Mesendoderm (in vitro differentiated cells): ENCODE data around the gene PARD3B.
A peak's percentile ranks its signal among the peaks of the same experiment; 100 is the strongest.

Source experiments
- DNase-seq: peaks from one replicate; pipeline ENCODE4 v3.0.0; 2013
- H2AK5ac ChIP-seq: 2 replicates; pipeline ENCODE4 v1.6.1; 2013; ENCODE audit warnings: low read length, inconsistent platforms
- H2BK120ac ChIP-seq: 2 replicates; pipeline ENCODE4 v1.6.1; 2013; ENCODE audit warnings: low read depth, mild to moderate bottlenecking, low read length, moderate library complexity, mixed read lengths
- H2BK15ac ChIP-seq: replicated peaks from 2 replicates; pipeline ENCODE4 v1.6.1; 2013; ENCODE audit warnings: low read depth, mild to moderate bottlenecking, moderate library complexity
- H2BK5ac ChIP-seq: 2 replicates; pipeline ENCODE4 v1.6.1; 2013; ENCODE audit warnings: low read length, inconsistent platforms
- H3K18ac ChIP-seq: 2 replicates; pipeline ENCODE4 v1.6.1; 2013; ENCODE audit warnings: mild to moderate bottlenecking, low read length, mixed read lengths
- H3K23ac ChIP-seq: one replicate; pipeline ENCODE4 v1.6.1; 2013; ENCODE audit warnings: low read length
- H3K27ac ChIP-seq: 2 replicates; pipeline ENCODE4 v1.5.1; 2013; ENCODE audit warnings: low read depth, mild to moderate bottlenecking, inconsistent platforms, low read length, moderate library complexity
- H3K27me3 ChIP-seq: 2 replicates; pipeline ENCODE4 v1.6.1; 2013; ENCODE audit warnings: low read length, control low read depth, mild to moderate bottlenecking, inconsistent platforms; ENCODE audit not compliant: insufficient read depth, poor library complexity
- H3K36me3 ChIP-seq: 2 replicates; pipeline ENCODE4 v1.6.1; 2013; ENCODE audit warnings: low read length, inconsistent platforms; ENCODE audit not compliant: control insufficient read depth, insufficient read depth
- H3K4ac ChIP-seq: one replicate; pipeline ENCODE4 v1.6.1; 2013; ENCODE audit warnings: low read depth, mild to moderate bottlenecking, low read length, moderate library complexity
- H3K4me1 ChIP-seq: 2 replicates; pipeline ENCODE4 v1.6.1; 2013; ENCODE audit warnings: low read depth, low read length, inconsistent platforms; ENCODE audit not compliant: control insufficient read depth
- H3K4me2 ChIP-seq: 2 replicates; pipeline ENCODE4 v1.6.1; 2013; ENCODE audit warnings: low read length
- H3K4me3 ChIP-seq: 2 replicates; pipeline ENCODE4 v1.5.1; 2013; ENCODE audit warnings: mild to moderate bottlenecking, low read length
- H3K56ac ChIP-seq: one replicate; pipeline ENCODE4 v1.6.1; 2013; ENCODE audit warnings: low read length
- H3K79me1 ChIP-seq: 2 replicates; pipeline ENCODE4 v1.6.1; 2013; ENCODE audit warnings: low read length, inconsistent platforms
- H3K79me2 ChIP-seq: 2 replicates; pipeline ENCODE4 v1.6.1; 2013; ENCODE audit warnings: mild to moderate bottlenecking, low read length; ENCODE audit not compliant: control insufficient read depth, insufficient read depth
- H3K9ac ChIP-seq: 2 replicates; pipeline ENCODE4 v1.6.1; 2013; ENCODE audit warnings: low read length, inconsistent platforms
- H4K5ac ChIP-seq: one replicate; pipeline ENCODE4 v1.6.1; 2013; ENCODE audit warnings: low read length
- H4K8ac ChIP-seq: one replicate; pipeline ENCODE4 v1.6.1; 2013; ENCODE audit warnings: low read depth, mild to moderate bottlenecking, control low read depth, low read length, moderate library complexity
- WGBS: extraction: QIAGEN DNeasy Blood & Tissue Kit; methylation state at CpG from one replicate; pipeline ENCODE4 v1.1.7; 2013; ENCODE audit warnings: low lambda C conversion rate, missing lambda C conversion rate; ENCODE audit not compliant: insufficient coverage; ENCODE audit errors: extremely low coverage; 5-methylcytosine and 5-hydroxymethylcytosine counted together

The PARD3B gene

DNA sequence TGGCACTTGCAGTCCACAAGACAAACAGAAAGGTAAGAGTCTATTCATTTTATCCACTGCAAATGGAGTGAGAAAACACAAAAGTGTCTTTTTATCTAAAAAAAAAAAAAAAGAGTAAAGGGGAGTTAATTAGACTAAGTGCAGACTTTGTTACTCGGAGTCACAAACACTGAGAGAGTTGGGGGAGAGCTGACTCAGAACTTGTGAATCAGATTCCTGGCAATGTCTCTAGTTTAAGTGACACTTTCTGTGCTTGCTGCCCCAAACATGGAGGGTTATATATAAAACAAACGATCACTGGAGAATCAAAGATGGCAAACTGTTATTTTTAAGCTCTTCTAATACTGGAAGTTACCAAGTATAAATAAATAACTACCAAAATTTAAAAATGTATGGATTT lies 631.3 kb downstream of the PARD3B start:
- Histone ChIP-seq H3K18ac (no peak overlapping the region), H3K27me3 (no peaks in the 10 kb centered on the region), H3K4me3 (no peak overlapping the region), H4K5ac (no peak overlapping the region), H3K27ac (no peak overlapping the region), H3K4me1 (no peaks in the 10 kb centered on the region), H2BK15ac (no peak overlapping the region), H3K56ac (no peak overlapping the region), H3K79me2 (no peaks in the 10 kb centered on the region), H2BK5ac (no peak overlapping the region), H3K23ac (no peak overlapping the region), H2AK5ac (no peak overlapping the region), H3K79me1 (no peaks in the 10 kb centered on the region), H3K36me3 (no peaks in the 10 kb centered on the region), H2BK120ac (no peak overlapping the region), H3K9ac (no peak overlapping the region), H3K4ac (no peak overlapping the region), H3K4me2 (no peak overlapping the region), H4K8ac (no peak overlapping the region)
- no CpG with 5 or more reads among the region's 2 CpGs for WGBS
- DNase-seq = no peak

DNA sequence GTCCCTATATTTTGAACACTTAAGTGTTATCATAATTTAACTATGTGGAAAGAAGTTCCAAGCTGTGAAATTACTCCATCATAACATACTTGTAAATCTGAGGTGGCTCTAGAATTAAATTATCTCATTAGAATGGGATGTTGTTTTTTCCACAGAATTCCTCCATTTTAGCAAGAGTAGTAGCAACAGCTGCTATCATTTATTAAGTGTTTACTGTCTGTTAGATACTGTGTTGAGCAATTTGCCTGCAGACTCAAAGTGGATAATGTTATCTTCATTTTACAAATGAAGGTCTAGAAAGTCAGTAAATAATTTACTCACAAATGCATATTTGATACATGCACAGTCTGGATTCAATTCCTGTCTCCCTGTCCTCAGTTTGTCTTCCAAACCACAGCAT lies 632.3 kb downstream of the PARD3B start:
- Histone ChIP-seq H3K79me1 (no peaks in the 10 kb centered on the region), H2AK5ac (no peak overlapping the region), H3K4me2 (no peak overlapping the region), H2BK5ac (no peak overlapping the region), H3K18ac (no peak overlapping the region), H3K4me1 (no peaks in the 10 kb centered on the region), H3K79me2 (no peaks in the 10 kb centered on the region), H2BK15ac (no peak overlapping the region), H3K27ac (no peak overlapping the region), H3K27me3 (no peaks in the 10 kb centered on the region), H4K8ac (no peak overlapping the region), H3K56ac (no peak overlapping the region), H3K4ac (no peak overlapping the region), H3K4me3 (no peak overlapping the region), H3K23ac (no peak overlapping the region), H3K36me3 (no peaks in the 10 kb centered on the region), H2BK120ac (no peak overlapping the region), H3K9ac (no peak overlapping the region), H4K5ac (no peak overlapping the region)
- no peak for DNase-seq

DNA sequence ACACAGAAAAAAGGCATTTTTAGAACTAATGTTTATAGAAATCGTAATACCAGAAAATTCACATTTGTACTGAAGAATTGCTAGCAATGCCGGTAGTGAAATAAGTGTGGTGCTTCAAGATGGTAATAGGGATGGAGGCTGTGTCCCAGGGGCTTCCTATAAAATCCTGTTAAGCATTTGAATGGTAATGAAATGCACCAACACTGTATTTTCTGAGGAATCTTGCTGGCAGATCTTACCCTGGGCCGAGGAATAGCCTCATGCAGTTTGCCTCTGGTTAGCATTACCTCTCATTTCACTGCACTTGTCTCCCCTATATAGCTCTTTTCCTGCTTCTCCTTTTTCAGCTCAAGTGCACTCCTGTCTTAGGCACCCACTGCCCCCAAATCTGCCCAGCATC lies 635.5 kb downstream of the PARD3B start:
- no peak overlapping the region for H2BK15ac ChIP-seq
- no peaks in the 10 kb centered on the region for H3K79me1 ChIP-seq
- H2BK5ac ChIP-seq = no peak overlapping the region
- H3K4me2 ChIP-seq = no peak overlapping the region
- H4K8ac ChIP-seq = no peak overlapping the region
- no peak overlapping the region for H4K5ac ChIP-seq
- no peak overlapping the region for H3K56ac ChIP-seq
- no peak overlapping the region for H2BK120ac ChIP-seq
- no peak overlapping the region for H3K4me3 ChIP-seq
- H3K4me1 ChIP-seq = no peaks in the 10 kb centered on the region
- H3K4ac ChIP-seq = no peak overlapping the region
- no peak overlapping the region for H2AK5ac ChIP-seq
- no peak for DNase-seq
- no peak overlapping the region for H3K9ac ChIP-seq
- H3K27me3 ChIP-seq = no peaks in the 10 kb centered on the region
- WGBS = no CpG with 5 or more reads among the region's 3 CpGs
- H3K36me3 ChIP-seq = no peaks in the 10 kb centered on the region
- H3K27ac ChIP-seq = no peak overlapping the region
- no peak overlapping the region for H3K23ac ChIP-seq
- H3K18ac ChIP-seq = no peak overlapping the region
- H3K79me2 ChIP-seq = no peaks in the 10 kb centered on the region

DNA sequence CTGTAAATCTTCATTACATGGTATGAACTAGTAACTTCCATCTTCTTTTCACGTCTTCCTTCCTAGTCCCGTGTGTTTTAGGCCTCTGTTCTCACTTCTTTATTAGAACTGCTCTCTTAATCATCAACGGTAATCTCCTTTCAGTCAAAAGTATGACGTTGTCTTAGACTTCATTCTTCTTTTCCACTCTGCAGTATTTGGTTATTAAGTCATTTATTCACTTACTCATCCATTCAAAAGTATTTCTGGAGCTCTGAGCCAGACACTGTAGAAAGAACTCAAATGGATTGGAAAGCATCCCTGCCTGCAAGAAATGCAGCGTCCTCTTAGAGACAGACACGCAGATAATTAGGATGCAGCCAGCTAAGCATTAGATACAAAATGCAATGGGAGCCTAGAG lies 642.5 kb downstream of the PARD3B start:
- no CpG with 5 or more reads among the region's 6 CpGs for WGBS
- Histone ChIP-seq H2BK120ac (no peak overlapping the region), H2BK15ac (no peak overlapping the region), H2AK5ac (no peak overlapping the region), H3K23ac (no peak overlapping the region), H3K79me1 (no peaks in the 10 kb centered on the region), H2BK5ac (no peak overlapping the region), H3K4ac (no peak overlapping the region), H3K9ac (no peak overlapping the region), H3K79me2 (no peaks in the 10 kb centered on the region), H3K4me2 (no peak overlapping the region), H4K8ac (no peak overlapping the region), H3K56ac (no peak overlapping the region), H4K5ac (no peak overlapping the region), H3K27ac (no peak overlapping the region), H3K27me3 (no peaks in the 10 kb centered on the region), H3K4me1 (no peaks in the 10 kb centered on the region), H3K36me3 (no peaks in the 10 kb centered on the region), H3K18ac (no peak overlapping the region), H3K4me3 (no peak overlapping the region)
- DNase-seq = no peak

DNA sequence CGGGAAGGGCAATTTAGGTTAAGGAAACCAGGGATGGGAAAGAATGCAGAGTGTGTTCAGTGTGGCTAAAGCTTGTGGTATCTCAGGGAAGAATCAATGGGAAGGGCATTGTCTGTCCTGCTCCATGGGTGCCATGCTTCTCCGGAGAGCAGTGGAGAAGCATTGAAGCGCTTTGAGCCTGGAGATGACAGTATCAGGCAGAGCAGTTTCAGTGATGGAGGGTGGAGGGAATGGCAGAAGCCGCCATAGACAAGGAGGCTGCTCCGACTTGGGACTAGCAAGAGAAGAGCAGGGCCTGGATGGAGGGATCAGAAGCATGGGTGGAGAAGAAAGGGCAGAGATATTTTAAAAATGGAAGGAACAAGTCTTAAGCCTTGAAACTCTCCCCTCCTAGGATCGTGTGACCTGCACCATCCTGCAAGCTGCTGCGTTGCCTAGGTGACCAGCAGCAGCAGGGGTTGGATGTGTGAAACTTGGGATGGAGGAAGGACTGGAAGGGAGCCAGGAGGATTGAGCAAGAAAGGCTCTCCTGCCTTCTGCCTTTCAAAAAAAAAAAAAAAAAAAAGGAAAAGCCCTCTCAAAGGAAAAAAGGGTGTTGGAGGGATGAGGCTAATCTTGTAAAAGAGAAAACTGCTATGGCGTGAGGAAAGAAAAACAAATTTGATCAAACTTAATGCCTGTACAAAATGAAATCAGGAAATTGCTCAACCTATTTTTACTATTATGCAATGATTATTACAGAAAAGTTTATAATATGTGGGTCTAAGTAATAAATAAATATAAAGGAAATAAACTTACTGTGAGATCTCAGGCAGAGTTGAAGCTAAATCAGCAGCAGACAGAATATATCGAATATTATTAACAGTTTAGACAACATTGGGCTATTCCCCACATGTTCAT lies 643.2 kb downstream of the PARD3B start:
- H3K4me1 ChIP-seq = no peaks in the 10 kb centered on the region
- H3K9ac ChIP-seq = no peak overlapping the region
- H3K79me2 ChIP-seq = no peaks in the 10 kb centered on the region
- H4K5ac ChIP-seq = no peak overlapping the region
- H3K4ac ChIP-seq = no peak overlapping the region
- H2AK5ac ChIP-seq = no peak overlapping the region
- peak; percentile 75 for DNase-seq
- WGBS = no CpG with 5 or more reads among the region's 9 CpGs
- no peak overlapping the region for H3K4me3 ChIP-seq
- H3K27ac ChIP-seq = no peak overlapping the region
- no peaks in the 10 kb centered on the region for H3K79me1 ChIP-seq
- H2BK15ac ChIP-seq = no peak overlapping the region
- no peak overlapping the region for H3K18ac ChIP-seq
- no peak overlapping the region for H3K23ac ChIP-seq
- H4K8ac ChIP-seq = no peak overlapping the region
- H3K56ac ChIP-seq = no peak overlapping the region
- no peaks in the 10 kb centered on the region for H3K27me3 ChIP-seq
- H3K36me3 ChIP-seq = no peaks in the 10 kb centered on the region
- H2BK120ac ChIP-seq = no peak overlapping the region
- no peak overlapping the region for H3K4me2 ChIP-seq
- H2BK5ac ChIP-seq = no peak overlapping the region

DNA sequence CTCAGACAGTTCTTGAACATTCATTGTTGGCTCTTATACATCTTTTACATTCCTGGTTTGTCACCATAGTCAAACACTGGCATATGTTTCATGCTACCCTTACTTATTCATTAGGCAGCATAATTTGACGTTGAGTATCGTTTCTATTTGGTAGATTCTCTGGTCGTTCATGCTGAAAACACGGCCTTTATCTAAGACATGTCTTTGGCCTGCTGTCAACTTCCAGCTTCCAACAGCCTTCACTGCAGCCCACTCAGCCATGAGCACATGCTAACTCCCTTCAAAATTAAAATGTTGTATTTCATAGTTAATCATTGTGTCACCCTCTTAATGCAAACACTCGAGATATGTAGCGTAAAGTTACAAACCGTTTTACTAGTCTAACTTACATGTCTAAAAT lies 644.0 kb downstream of the PARD3B start:
- H2AK5ac ChIP-seq = no peak overlapping the region
- no peaks in the 10 kb centered on the region for H3K79me1 ChIP-seq
- no peaks in the 10 kb centered on the region for H3K27me3 ChIP-seq
- no peak overlapping the region for H3K23ac ChIP-seq
- H2BK120ac ChIP-seq = no peak overlapping the region
- H3K4me3 ChIP-seq = no peak overlapping the region
- no peak overlapping the region for H3K9ac ChIP-seq
- H3K4ac ChIP-seq = no peak overlapping the region
- no peak overlapping the region for H2BK5ac ChIP-seq
- no peak overlapping the region for H3K18ac ChIP-seq
- H3K56ac ChIP-seq = no peak overlapping the region
- H3K79me2 ChIP-seq = no peaks in the 10 kb centered on the region
- H3K4me2 ChIP-seq = no peak overlapping the region
- H4K8ac ChIP-seq = no peak overlapping the region
- no CpG with 5 or more reads among the region's 7 CpGs for WGBS
- no peaks in the 10 kb centered on the region for H3K36me3 ChIP-seq
- no peak overlapping the region for H2BK15ac ChIP-seq
- H3K4me1 ChIP-seq = no peaks in the 10 kb centered on the region
- H3K27ac ChIP-seq = no peak overlapping the region
- no peak overlapping the region for H4K5ac ChIP-seq
- no peak for DNase-seq
